Liver (tissue), 9 donors: Measurements from ENCODE around the gene KCNQ5. TPM values are rescaled to one million over a fixed set of nuclear protein-coding genes. Genes with fewer than 3 reads are reported as not detected.

ENCODE experiments used
- DNase-seq: peaks from one replicate; pipeline ENCODE4 v3.0.0-alpha.2; 2017; ENCODE audit warnings: low spot score
- H3K27ac ChIP-seq, 2 donors: one replicate each; pipeline ENCODE4 v1.7.0; 2013; ENCODE audit warnings: inconsistent platforms in 2 of 2, low read length in 2 of 2, control low read depth in 1 of 2, low read depth in 1 of 2, mild to moderate bottlenecking in 1 of 2
- H3K27me3 ChIP-seq, 4 donors: one replicate each; pipeline versions ENCODE4 v1.6.1 to v1.7.0; 2013; ENCODE audit warnings: low read length in 3 of 4, inconsistent platforms in 1 of 4, mild to moderate bottlenecking in 1 of 4, moderate library complexity in 1 of 4; ENCODE audit not compliant: control insufficient read depth in 4 of 4, insufficient read depth in 4 of 4
- H3K36me3 ChIP-seq, 4 donors: one replicate each; pipeline versions ENCODE4 v1.6.1 to v1.7.0; 2013; ENCODE audit warnings: low read length in 3 of 4, mild to moderate bottlenecking in 3 of 4, low read depth in 1 of 4, moderate library complexity in 1 of 4; ENCODE audit not compliant: control insufficient read depth in 4 of 4, insufficient read depth in 3 of 4
- H3K4me1 ChIP-seq, 4 donors: one replicate each; pipeline versions ENCODE4 v1.6.1 to v1.7.0; 2013; ENCODE audit warnings: low read length in 3 of 4, mild to moderate bottlenecking in 3 of 4, moderate library complexity in 1 of 4; ENCODE audit not compliant: control insufficient read depth in 4 of 4, insufficient read depth in 4 of 4
- H3K4me3 ChIP-seq, 3 donors: one replicate each; pipeline versions ENCODE4 v1.6.1 to v1.7.0; 2013; ENCODE audit warnings: low read length in 3 of 3, control low read depth in 1 of 3, low read depth in 1 of 3, mild to moderate bottlenecking in 1 of 3
- H3K9ac ChIP-seq, 2 donors: one replicate each; pipeline ENCODE4 v1.7.0; 2013; ENCODE audit warnings: low read length in 2 of 2, mild to moderate bottlenecking in 2 of 2, moderate library complexity in 2 of 2, control low read depth in 1 of 2, low read depth in 1 of 2
- H3K9me3 ChIP-seq, 4 donors: one replicate each; pipeline versions ENCODE4 v1.6.1 to v1.7.0; 2013; ENCODE audit warnings: low read length in 3 of 4; ENCODE audit not compliant: control insufficient read depth in 4 of 4
- ATF3 ChIP-seq: IDR thresholded peaks from 2 replicates; pipeline ENCODE4 v1.6.1; 2016; ENCODE audit warnings: antibody characterized with exemption
- CTCF ChIP-seq: fragments of 150-350 bp; IDR thresholded peaks from 2 replicates; pipeline ENCODE4 v1.5.1; 2017; ENCODE audit warnings: improper control_type of control experiment, low read depth, low read length; ENCODE audit not compliant: missing input control
- EGR1 ChIP-seq, 2 donors: IDR thresholded peaks; 2 replicates each; pipeline ENCODE4 v1.6.1; 2016 to 2018; ENCODE audit warnings: antibody characterized with exemption in 2 of 2, low read depth in 2 of 2
- FOXA1 ChIP-seq: IDR thresholded peaks from 2 replicates; pipeline ENCODE4 v1.6.1; 2016; ENCODE audit warnings: antibody characterized with exemption
- FOXA2 ChIP-seq: IDR thresholded peaks from 2 replicates; pipeline ENCODE4 v1.6.1; 2016; ENCODE audit warnings: antibody characterized with exemption
- HNF4A ChIP-seq, 2 donors: conservative IDR thresholded peaks; 2 replicates each; pipeline ENCODE4 v1.6.1; 2016; ENCODE audit warnings: antibody characterized with exemption in 2 of 2, mild to moderate bottlenecking in 2 of 2
- HNF4G ChIP-seq: IDR thresholded peaks from 2 replicates; pipeline ENCODE4 v1.6.1; 2016; ENCODE audit warnings: antibody characterized with exemption
- JUND ChIP-seq, 2 donors: IDR thresholded peaks; 2 replicates each; pipeline ENCODE4 v1.6.1; 2016; ENCODE audit warnings: antibody characterized with exemption in 2 of 2
- MAX ChIP-seq: IDR thresholded peaks from 2 replicates; pipeline ENCODE4 v1.6.1; 2016; ENCODE audit warnings: antibody characterized with exemption
- NR2F2 ChIP-seq: IDR thresholded peaks from 2 replicates; pipeline ENCODE4 v1.6.1; 2016; ENCODE audit warnings: antibody characterized with exemption
- RAD21 ChIP-seq, 2 donors: IDR thresholded peaks; 2 replicates each; pipeline ENCODE4 v1.6.1; 2016; ENCODE audit warnings: antibody characterized with exemption in 2 of 2, mild to moderate bottlenecking in 2 of 2
- REST ChIP-seq: IDR thresholded peaks from 2 replicates; pipeline ENCODE4 v1.6.1; 2016; ENCODE audit warnings: antibody characterized with exemption, mild to moderate bottlenecking
- RXRA ChIP-seq, 2 donors: IDR thresholded peaks; 2 replicates each; pipeline ENCODE4 v1.6.1; 2017 to 2018; ENCODE audit warnings: antibody characterized with exemption in 2 of 2, mild to moderate bottlenecking in 1 of 2
- SP1 ChIP-seq: IDR thresholded peaks from 2 replicates; pipeline ENCODE4 v1.6.1; 2018; ENCODE audit warnings: antibody characterized with exemption, mild to moderate bottlenecking
- TAF1 ChIP-seq: conservative IDR thresholded peaks from 2 replicates; pipeline ENCODE4 v1.6.1; 2016; ENCODE audit warnings: antibody characterized with exemption, mild to moderate bottlenecking
- YY1 ChIP-seq: IDR thresholded peaks from 2 replicates; pipeline ENCODE4 v1.6.1; 2016; ENCODE audit warnings: antibody characterized with exemption, mild to moderate bottlenecking
- ZBTB33 ChIP-seq: IDR thresholded peaks from 2 replicates; pipeline ENCODE4 v1.6.1; 2016; ENCODE audit warnings: antibody characterized with exemption
- WGBS: extraction: QIAGEN DNeasy Blood & Tissue Kit; methylation state at CpG from one replicate; pipeline ENCODE4 v1.1.7; 2013; 5-methylcytosine and 5-hydroxymethylcytosine counted together
- polyA plus RNA-seq, 2 donors: library from polyadenylated mRNA; stranded (reverse) in 1 of 2; unstranded in 1 of 2; fragments of 200-250 nt in 1 of 2; fragments of >200 nt in 1 of 2; fragmentation: Nextera tagmentation in 1 of 2; extraction: Ambion mirVana in 1 of 2; gene quantifications; one replicate each; pipeline versions ENCODE4 v1.2.1 to v1.2.3, GENCODE V29; 2013 to 2015
- total RNA-seq, 2 donors: library from RNA; depleted of rRNA; stranded (reverse); fragments of >200 nt; gene quantifications; one replicate each; pipeline ENCODE4 v1.2.3, GENCODE V29; 2014
- donor health status: healthy.
- donor health status: healthy.
- donor health status: healthy.
- donor health status: healthy.
- donor health status: healthy.

Gene KCNQ5
- total and polyA plus RNA-seq, 4 donors, result 0.02 to 1.1 (median 0.15) TPM

- Histone ChIP-seq H3K4me1 (no peaks in the 10 kb centered on the region), H3K27ac (no peak overlapping the region), H3K36me3 (no peaks in the 10 kb centered on the region), H3K27me3 (peaks cover 0 to 5% (median 0%) of the 10 kb centered on the region in 4 donors), H3K4me3 (no peak overlapping the region), H3K9me3 (no peaks in the 10 kb centered on the region), H3K9ac (no peak overlapping the region)
- no peak for DNase-seq
- no peak for TF ChIP-seq FOXA2
- TF ChIP-seq HNF4G, result no peak
- no peak for TF ChIP-seq ATF3
- no peak for TF ChIP-seq RXRA (IDR thresholded peaks at IDR 0.05)
- TF ChIP-seq MAX, result no peak
- no peak for TF ChIP-seq HNF4A (conservative IDR thresholded peaks at IDR 0.05)
- TF ChIP-seq NR2F2, result no peak
- no peak for TF ChIP-seq TAF1
- no peak for TF ChIP-seq JUND (IDR thresholded peaks at IDR 0.05)
- TF ChIP-seq FOXA1, result no peak
- TF ChIP-seq RAD21 (IDR thresholded peaks at IDR 0.05), result no peak
- TF ChIP-seq SP1, result no peak
- TF ChIP-seq YY1, result no peak
- no peak for TF ChIP-seq ZBTB33
- TF ChIP-seq EGR1 (IDR thresholded peaks at IDR 0.05; ENCODE audit: low read depth in 2 of 2), result no peak
- no peak for TF ChIP-seq CTCF
- TF ChIP-seq REST, result no peak
- WGBS, result 48% methylated on average over 5 of the region's 5 CpGs
Observed at GRCh38 chr6:72639920-72640614, 18.2 kb downstream of the KCNQ5 start.
